Esophagus squamous epithelium (tissue), 4 donors: ENCODE results near the gene CACNG4.

Experiments used
- POLR2A ChIP-seq, 4 donors: fragments of 450-650 bp; IDR thresholded peaks; one replicate each; pipeline ENCODE4 v1.6.1; 2017; ENCODE audit warnings: antibody characterized with exemption in 4 of 4, mild to moderate bottlenecking in 4 of 4, moderate library complexity in 3 of 4
- TF ChIP-seq, protein P1 (sequence below), 6 experiments: fragments of 450-650 bp in 4 of 6; fragments of 200-600 bp in 2 of 6; sonication (generic) in 2 of 6; IDR thresholded peaks; one replicate each; pipeline ENCODE4 v1.5.1; 2016 to 2019; ENCODE audit warnings: antibody characterized with exemption in 6 of 6, mild to moderate bottlenecking in 4 of 6, moderate library complexity in 4 of 6

DNA sequence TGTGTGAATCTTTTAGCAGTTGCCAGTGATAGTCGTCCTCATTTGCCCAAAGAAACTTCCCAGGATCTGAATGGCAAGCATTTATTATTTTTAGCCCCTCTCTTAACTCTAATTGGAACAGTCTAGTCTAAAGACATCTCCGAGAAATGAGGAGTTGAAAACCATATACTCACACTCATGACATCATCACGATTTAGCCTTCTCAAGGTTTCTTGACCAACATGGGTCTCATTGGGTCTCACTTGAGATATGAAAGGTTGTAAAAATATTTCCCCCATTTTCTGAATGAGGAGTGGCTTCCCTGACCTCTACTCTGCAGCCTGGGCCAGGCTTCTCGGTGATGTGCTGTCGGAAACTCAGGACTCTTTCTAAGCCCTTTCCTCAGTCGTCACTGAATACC is 42.8 kb downstream of the CACNG4 start:
- TF ChIP-seq, protein P1, sequence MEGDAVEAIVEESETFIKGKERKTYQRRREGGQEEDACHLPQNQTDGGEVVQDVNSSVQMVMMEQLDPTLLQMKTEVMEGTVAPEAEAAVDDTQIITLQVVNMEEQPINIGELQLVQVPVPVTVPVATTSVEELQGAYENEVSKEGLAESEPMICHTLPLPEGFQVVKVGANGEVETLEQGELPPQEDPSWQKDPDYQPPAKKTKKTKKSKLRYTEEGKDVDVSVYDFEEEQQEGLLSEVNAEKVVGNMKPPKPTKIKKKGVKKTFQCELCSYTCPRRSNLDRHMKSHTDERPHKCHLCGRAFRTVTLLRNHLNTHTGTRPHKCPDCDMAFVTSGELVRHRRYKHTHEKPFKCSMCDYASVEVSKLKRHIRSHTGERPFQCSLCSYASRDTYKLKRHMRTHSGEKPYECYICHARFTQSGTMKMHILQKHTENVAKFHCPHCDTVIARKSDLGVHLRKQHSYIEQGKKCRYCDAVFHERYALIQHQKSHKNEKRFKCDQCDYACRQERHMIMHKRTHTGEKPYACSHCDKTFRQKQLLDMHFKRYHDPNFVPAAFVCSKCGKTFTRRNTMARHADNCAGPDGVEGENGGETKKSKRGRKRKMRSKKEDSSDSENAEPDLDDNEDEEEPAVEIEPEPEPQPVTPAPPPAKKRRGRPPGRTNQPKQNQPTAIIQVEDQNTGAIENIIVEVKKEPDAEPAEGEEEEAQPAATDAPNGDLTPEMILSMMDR (IDR thresholded peaks at IDR 0.05): no peak
- no peak for TF ChIP-seq POLR2A (IDR thresholded peaks at IDR 0.05)
